Caco-2 (cell line): Measurements from ENCODE around the gene AXIN1. TPM values are rescaled to one million over a fixed set of nuclear protein-coding genes. Genes with fewer than 3 reads are reported as not detected.

Experiments
- BruUV-seq: library from RNA; stranded (reverse); fragments of 400-500 nt; replicated peaks from 2 replicates; lab custom pipeline; 2021; lab: Mats Ljungman, UMichigan
- CTCF ChIA-PET: fragments of 300-600 bp; sonication (Branson Sonifier 250); formaldehyde crosslinking; loops from one replicate; lab custom pipeline; 2022; ENCODE audit warnings: antibody characterized with exemption; lab: Charles Lee
- POLR2A ChIA-PET: fragments of 300-600 bp; sonication (Branson Sonifier 250); formaldehyde crosslinking; loops from one replicate; lab custom pipeline; 2022; ENCODE audit warnings: antibody characterized with exemption; lab: Charles Lee
- DNase-seq, 2 experiments: peaks; one replicate each; pipeline versions ENCODE4 v3.0.0 to v3.0.0-alpha.2; 2020 to 2022
- H3K27me3 ChIP-seq: replicated peaks from 2 replicates; pipeline ENCODE4 v1.6.0; 2011; ENCODE audit warnings: low read length; ENCODE audit not compliant: control insufficient read depth, insufficient read depth
- H3K36me3 ChIP-seq: 2 replicates; pipeline ENCODE4 v1.5.1; 2011; ENCODE audit warnings: low read length; ENCODE audit not compliant: control insufficient read depth, insufficient read depth
- H3K4me1 ChIP-seq: fragments of 250-450 bp; sonication (Bioruptor Pico); 2 replicates; pipeline ENCODE4 v1.5.1; 2020; ENCODE audit warnings: mild to moderate bottlenecking
- H3K4me3 ChIP-seq: 2 replicates; pipeline ENCODE4 v1.5.1; 2011; ENCODE audit warnings: low read depth, mild to moderate bottlenecking, control low read depth, low read length
- H3K9me3 ChIP-seq: fragments of 250-450 bp; sonication (Bioruptor Pico); 2 replicates; pipeline ENCODE4 v1.5.1; 2020; ENCODE audit warnings: mild to moderate bottlenecking, moderate library complexity
- H3K27ac Mint-ChIP-seq: one replicate; pipeline ENCODE4 v1.8.0; 2022; ENCODE audit warnings: mixed read lengths; ENCODE audit not compliant: unreplicated experiment
- H3K27me3 Mint-ChIP-seq: one replicate; pipeline ENCODE4 v1.8.0; 2022; ENCODE audit warnings: mixed read lengths; ENCODE audit not compliant: insufficient read depth, unreplicated experiment
- H3K36me3 Mint-ChIP-seq: one replicate; pipeline ENCODE4 v1.8.0; 2022; ENCODE audit warnings: mild to moderate bottlenecking, mixed read lengths; ENCODE audit not compliant: insufficient read depth, unreplicated experiment
- H3K4me1 Mint-ChIP-seq: one replicate; pipeline ENCODE4 v1.8.0; 2022; ENCODE audit warnings: low read depth, mixed read lengths; ENCODE audit not compliant: unreplicated experiment
- H3K4me3 Mint-ChIP-seq: one replicate; pipeline ENCODE4 v1.8.0; 2022; ENCODE audit warnings: mild to moderate bottlenecking, moderate library complexity, mixed read lengths; ENCODE audit not compliant: unreplicated experiment
- H3K9me3 Mint-ChIP-seq: one replicate; pipeline ENCODE4 v1.8.0; 2022; ENCODE audit warnings: mixed read lengths; ENCODE audit not compliant: unreplicated experiment
- CTCF ChIP-seq, 2 experiments: fragments of 200-600 bp in 1 of 2; IDR thresholded peaks; 1 replicate in 1 of 2; 2 replicates in 1 of 2; pipeline versions ENCODE4 v1.5.1 to v1.8.0; 2011 to 2022; ENCODE audit warnings: antibody characterized with exemption in 1 of 2, control low read depth in 1 of 2, inconsistent platforms in 1 of 2, low read depth in 1 of 2, low read length in 1 of 2, mild to moderate bottlenecking in 1 of 2, moderate library complexity in 1 of 2; ENCODE audit not compliant: insufficient read depth in 1 of 2, severe bottlenecking in 1 of 2, unreplicated experiment in 1 of 2
- intact Hi-C: fragments of 100-400 bp; cut with micrococcal nuclease; formaldehyde crosslinking; loops from one replicate; pipeline ENCODE4 v1.10.0; 2022; ENCODE audit not compliant: unreplicated experiment
- total RNA-seq: library from RNA; stranded (reverse); gene quantifications from 2 replicates; pipeline ENCODE4 v1.2.3, GENCODE V29; 2022

Gene AXIN1
- total RNA-seq, 1 experiment from 2014 or later = 34.5 TPM

GRCh38 chr16:347203-347602, 5.3 kb downstream of the AXIN1 start:
- no peaks in the 10 kb centered on the region for H3K27me3 ChIP-seq
- H3K4me3 ChIP-seq = no peak overlapping the region
- no TSS peak for BruUV-seq
- H3K9me3 ChIP-seq = no peaks in the 10 kb centered on the region
- Mint-ChIP-seq H3K27ac (peak overlapping the region; percentile 23), H3K4me1 (no peaks in the 10 kb centered on the region), H3K9me3 (no peaks in the 10 kb centered on the region), H3K27me3 (no peaks in the 10 kb centered on the region), H3K4me3 (no peak overlapping the region), H3K36me3 (peaks cover 33% of the 10 kb centered on the region)
- no peak for DNase-seq
- intact Hi-C loops = no loop called here
- ChIA-PET CTCF (no interaction called here), POLR2A (interaction anchor here (0.5 kb wide), 1 partner anchor 209 kb away, joined by 5 read pairs; no protein-coding TSS in a partner anchor)
- 0 out of 2 replicates have a peak, but pooled peaks cover 4% of the 10 kb centered on the region for H3K4me1 ChIP-seq
- no peak for TF ChIP-seq CTCF (IDR thresholded peaks at IDR 0.05; ENCODE audit: insufficient read depth in 1 of 2, low read depth in 1 of 2, low read length in 1 of 2, severe bottlenecking in 1 of 2, unreplicated experiment in 1 of 2)
- peaks cover 6% of the 10 kb centered on the region; the same call in 1 of the 2 replicates for H3K36me3 ChIP-seq

- ChIA-PET CTCF (no interaction called here), POLR2A (interaction anchor here (0.5 kb wide), 1 partner anchor 209 kb away, joined by 5 read pairs; no protein-coding TSS in a partner anchor)
- no peak for TF ChIP-seq CTCF (IDR thresholded peaks at IDR 0.05; ENCODE audit: insufficient read depth in 1 of 2, low read depth in 1 of 2, low read length in 1 of 2, severe bottlenecking in 1 of 2, unreplicated experiment in 1 of 2)
- no peaks in the 10 kb centered on the region for H3K9me3 ChIP-seq
- peaks cover 6% of the 10 kb centered on the region; the same call in 1 of the 2 replicates for H3K36me3 ChIP-seq
- H3K27me3 Mint-ChIP-seq = no peaks in the 10 kb centered on the region
- H3K9me3 Mint-ChIP-seq = no peaks in the 10 kb centered on the region
- no TSS peak for BruUV-seq
- H3K4me3 ChIP-seq = no peak overlapping the region
- H3K27ac Mint-ChIP-seq = no peak overlapping the region
- no peaks in the 10 kb centered on the region for H3K27me3 ChIP-seq
- peaks cover 39% of the 10 kb centered on the region for H3K36me3 Mint-ChIP-seq
- 0 out of 2 replicates have a peak, but pooled peaks cover 4% of the 10 kb centered on the region for H3K4me1 ChIP-seq
- intact Hi-C loops = no loop called here
- DNase-seq = no peak
- H3K4me1 Mint-ChIP-seq = no peaks in the 10 kb centered on the region
- H3K4me3 Mint-ChIP-seq = no peak overlapping the region
Observed at GRCh38 chr16:346587-346986, 5.9 kb downstream of the AXIN1 start.

GRCh38 chr16:345772-346171, 6.8 kb downstream of the AXIN1 start:
- POLR2A ChIA-PET = no interaction called here
- CTCF ChIA-PET = no interaction called here
- BruUV-seq = no TSS peak
- Mint-ChIP-seq H3K36me3 (peaks cover 40% of the 10 kb centered on the region), H3K27me3 (no peaks in the 10 kb centered on the region), H3K4me1 (no peaks in the 10 kb centered on the region), H3K9me3 (no peaks in the 10 kb centered on the region), H3K27ac (no peak overlapping the region), H3K4me3 (no peak overlapping the region)
- no peak overlapping the region for H3K4me3 ChIP-seq
- no peaks in the 10 kb centered on the region for H3K4me1 ChIP-seq
- TF ChIP-seq CTCF (IDR thresholded peaks at IDR 0.05; ENCODE audit: insufficient read depth in 1 of 2, low read depth in 1 of 2, low read length in 1 of 2, severe bottlenecking in 1 of 2, unreplicated experiment in 1 of 2) = no peak
- peaks cover 6% of the 10 kb centered on the region; the same call in 1 of the 2 replicates for H3K36me3 ChIP-seq
- intact Hi-C loops = no loop called here
- no peaks in the 10 kb centered on the region for H3K27me3 ChIP-seq
- DNase-seq = no peak
- H3K9me3 ChIP-seq = no peaks in the 10 kb centered on the region
